ENCODE data around the gene RAP1GAP. TPM values are rescaled to one million over a fixed set of nuclear protein-coding genes. Genes with fewer than 3 reads are reported as not detected.

Gene RAP1GAP
- total RNA-seq, 2 donors from 2014 or later: 8.0 to 8.2 TPM

GRCh38 chr1:21687081-21687529 lies 17.9 kb upstream of the RAP1GAP start:
- DNase-seq: peak; percentile 21
- Mint-ChIP-seq H3K27ac (peak overlapping the region; percentile 19), H3K4me1 (no peaks in the 10 kb centered on the region), H3K9me3 (peaks cover 6% of the 10 kb centered on the region), H3K36me3 (ENCODE audit: low read depth) (peaks cover 70% of the 10 kb centered on the region), H3K4me3 (no peak overlapping the region), H3K27me3 (ENCODE audit: insufficient read depth) (no peaks in the 10 kb centered on the region)
- Histone ChIP-seq H3K9me3 (ENCODE audit: control insufficient read depth, low read length) (peaks cover 6% of the 10 kb centered on the region), H3K9ac (ENCODE audit: extremely low read depth, low read length, poor library complexity, severe bottlenecking) (no peak overlapping the region), H3K36me3 (ENCODE audit: control insufficient read depth, insufficient read depth, low read length) (peaks cover 78% of the 10 kb centered on the region), H3K4me1 (ENCODE audit: control insufficient read depth, insufficient read depth, low read length) (no peaks in the 10 kb centered on the region), H3K4me3 (ENCODE audit: low read length) (no peak overlapping the region), H3K27me3 (ENCODE audit: control insufficient read depth, insufficient read depth, low read length, poor library complexity, severe bottlenecking) (no peaks in the 10 kb centered on the region), H3K27ac (ENCODE audit: low read depth, low read length) (no peak overlapping the region)
- WGBS, 2 experiments (ENCODE audit: insufficient coverage in 1 of 2, insufficient read length in 1 of 2): 92 to 93% methylated on average over 2 of the region's 2 CpGs
- TF ChIP-seq, protein P1, sequence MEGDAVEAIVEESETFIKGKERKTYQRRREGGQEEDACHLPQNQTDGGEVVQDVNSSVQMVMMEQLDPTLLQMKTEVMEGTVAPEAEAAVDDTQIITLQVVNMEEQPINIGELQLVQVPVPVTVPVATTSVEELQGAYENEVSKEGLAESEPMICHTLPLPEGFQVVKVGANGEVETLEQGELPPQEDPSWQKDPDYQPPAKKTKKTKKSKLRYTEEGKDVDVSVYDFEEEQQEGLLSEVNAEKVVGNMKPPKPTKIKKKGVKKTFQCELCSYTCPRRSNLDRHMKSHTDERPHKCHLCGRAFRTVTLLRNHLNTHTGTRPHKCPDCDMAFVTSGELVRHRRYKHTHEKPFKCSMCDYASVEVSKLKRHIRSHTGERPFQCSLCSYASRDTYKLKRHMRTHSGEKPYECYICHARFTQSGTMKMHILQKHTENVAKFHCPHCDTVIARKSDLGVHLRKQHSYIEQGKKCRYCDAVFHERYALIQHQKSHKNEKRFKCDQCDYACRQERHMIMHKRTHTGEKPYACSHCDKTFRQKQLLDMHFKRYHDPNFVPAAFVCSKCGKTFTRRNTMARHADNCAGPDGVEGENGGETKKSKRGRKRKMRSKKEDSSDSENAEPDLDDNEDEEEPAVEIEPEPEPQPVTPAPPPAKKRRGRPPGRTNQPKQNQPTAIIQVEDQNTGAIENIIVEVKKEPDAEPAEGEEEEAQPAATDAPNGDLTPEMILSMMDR (conservative IDR thresholded peaks at IDR 0.05): no peak

DNA sequence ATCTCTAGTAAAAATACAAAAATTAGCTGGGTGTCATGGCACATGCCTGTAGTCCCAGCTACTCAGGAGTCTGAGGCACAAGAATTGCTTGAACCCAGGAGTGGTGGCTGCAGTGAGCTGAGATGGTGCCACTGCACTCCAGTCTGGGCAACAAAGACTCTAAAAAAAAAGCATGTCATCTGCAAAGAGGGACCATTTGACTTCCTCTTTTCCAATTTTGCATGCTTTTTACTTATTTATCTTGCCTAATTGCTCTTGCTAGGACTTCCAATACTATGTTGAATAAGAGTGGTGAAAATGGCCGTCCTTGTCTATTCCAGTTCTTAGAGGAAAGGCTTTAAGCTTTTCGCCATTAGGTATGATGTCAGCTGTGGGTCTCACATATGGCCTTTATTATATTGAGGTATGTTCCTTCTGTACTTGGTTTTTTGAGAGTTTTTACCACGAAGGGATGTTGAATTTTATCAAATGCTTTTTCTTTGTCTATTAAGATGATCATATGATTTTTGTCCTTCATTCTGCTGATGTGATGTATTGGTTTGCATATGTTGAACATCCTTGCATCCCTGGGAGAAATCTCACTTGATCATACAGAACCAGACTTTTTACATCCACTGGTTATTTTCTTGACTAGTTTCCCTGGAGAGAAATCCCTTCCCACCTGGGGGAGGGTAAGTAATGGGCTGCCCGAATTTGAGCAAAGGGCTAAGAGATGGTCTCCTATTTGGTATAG lies 17.0 kb upstream of the RAP1GAP start:
- peaks cover 70% of the 10 kb centered on the region for H3K36me3 Mint-ChIP-seq (ENCODE audit: low read depth)
- H3K9ac ChIP-seq (ENCODE audit: extremely low read depth, low read length, poor library complexity, severe bottlenecking): no peak overlapping the region
- 98 to 100% methylated on average over 2 to 4 of the region's 4 CpGs for WGBS, 2 experiments (ENCODE audit: insufficient coverage in 1 of 2, insufficient read length in 1 of 2)
- no peak overlapping the region for H3K27ac Mint-ChIP-seq
- TF ChIP-seq, protein P1 (conservative IDR thresholded peaks at IDR 0.05): no peak
- H3K4me3 Mint-ChIP-seq: no peak overlapping the region
- no peaks in the 10 kb centered on the region for H3K27me3 Mint-ChIP-seq (ENCODE audit: insufficient read depth)
- H3K27ac ChIP-seq (ENCODE audit: low read depth, low read length): no peak overlapping the region
- H3K4me3 ChIP-seq (ENCODE audit: low read length): no peak overlapping the region
- H3K9me3 Mint-ChIP-seq: peaks cover 6% of the 10 kb centered on the region
- H3K4me1 ChIP-seq (ENCODE audit: control insufficient read depth, insufficient read depth, low read length): no peaks in the 10 kb centered on the region
- peaks cover 81% of the 10 kb centered on the region for H3K36me3 ChIP-seq (ENCODE audit: control insufficient read depth, insufficient read depth, low read length)
- no peaks in the 10 kb centered on the region for H3K27me3 ChIP-seq (ENCODE audit: control insufficient read depth, insufficient read depth, low read length, poor library complexity, severe bottlenecking)
- peak; percentile 3 for DNase-seq
- H3K4me1 Mint-ChIP-seq: no peaks in the 10 kb centered on the region
- peaks cover 6% of the 10 kb centered on the region for H3K9me3 ChIP-seq (ENCODE audit: control insufficient read depth, low read length)

DNA sequence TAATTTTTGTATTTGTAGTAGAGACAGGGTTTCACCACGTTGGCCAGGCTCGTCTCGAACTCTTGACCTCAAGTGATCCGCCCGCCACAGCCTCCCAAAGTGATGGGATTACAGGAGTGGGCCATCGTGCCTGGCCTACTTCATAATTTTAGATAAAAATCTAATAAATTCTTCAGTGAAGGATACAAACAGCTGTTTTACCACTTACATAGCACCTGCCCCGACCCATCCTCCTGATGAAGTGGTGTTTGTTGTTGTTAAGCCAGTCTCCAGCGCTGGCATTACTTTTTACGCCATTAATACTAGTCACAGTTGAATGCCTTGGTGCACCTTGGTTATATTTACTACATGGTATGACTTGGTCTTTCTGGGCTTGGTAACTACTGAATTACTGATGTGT lies 12.3 kb upstream of the RAP1GAP start:
- Mint-ChIP-seq H3K4me1 (peaks cover 9% of the 10 kb centered on the region), H3K4me3 (no peak overlapping the region), H3K27me3 (ENCODE audit: insufficient read depth) (no peaks in the 10 kb centered on the region), H3K9me3 (peaks cover 6% of the 10 kb centered on the region), H3K27ac (no peak overlapping the region), H3K36me3 (ENCODE audit: low read depth) (peaks cover 52% of the 10 kb centered on the region)
- TF ChIP-seq, protein P1 (conservative IDR thresholded peaks at IDR 0.05): no peak
- 80 to 94% methylated on average over 2 to 9 of the region's 9 CpGs for WGBS, 2 experiments (ENCODE audit: insufficient coverage in 1 of 2, insufficient read length in 1 of 2)
- H3K9ac ChIP-seq (ENCODE audit: extremely low read depth, low read length, poor library complexity, severe bottlenecking): no peak overlapping the region
- DNase-seq: no peak
- peaks cover 77% of the 10 kb centered on the region for H3K36me3 ChIP-seq (ENCODE audit: control insufficient read depth, insufficient read depth, low read length)
- no peaks in the 10 kb centered on the region for H3K4me1 ChIP-seq (ENCODE audit: control insufficient read depth, insufficient read depth, low read length)
- H3K4me3 ChIP-seq (ENCODE audit: low read length): no peak overlapping the region
- H3K27ac ChIP-seq (ENCODE audit: low read depth, low read length): no peak overlapping the region
- H3K27me3 ChIP-seq (ENCODE audit: control insufficient read depth, insufficient read depth, low read length, poor library complexity, severe bottlenecking): no peaks in the 10 kb centered on the region
- H3K9me3 ChIP-seq (ENCODE audit: control insufficient read depth, low read length): peaks cover 6% of the 10 kb centered on the region
